Measurements from ENCODE around the gene E2F6. TPM values are rescaled to one million over a fixed set of nuclear protein-coding genes. Genes with fewer than 3 reads are reported as not detected.

Gene E2F6
- total RNA-seq, 1 experiment from 2014 or later: 14.2 TPM

DNA sequence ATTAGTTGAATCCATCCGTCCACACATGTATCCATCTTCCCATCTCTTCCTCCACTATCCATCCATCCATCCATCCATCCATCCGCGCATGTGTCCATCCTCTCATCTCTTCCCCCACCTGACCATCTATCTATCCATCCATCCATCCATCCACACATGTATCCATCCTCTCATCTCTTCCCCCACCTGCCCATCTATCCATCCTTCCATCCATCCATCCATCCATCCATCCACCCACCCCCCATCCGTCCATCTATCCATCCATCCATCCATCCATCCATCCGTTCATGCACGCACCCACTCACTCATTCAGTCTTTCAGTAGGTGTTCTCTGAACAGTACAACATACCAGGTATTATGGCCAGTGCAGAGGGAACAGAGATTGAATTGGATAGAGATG, 48.9 kb upstream of the E2F6 start:
- Mint-ChIP-seq H3K27me3 (ENCODE audit: low read depth) (no peaks in the 10 kb centered on the region), H3K36me3 (no peaks in the 10 kb centered on the region), H3K9me3 (peaks cover 6% of the 10 kb centered on the region; the same call in 1 of the 2 replicates), H3K4me3 (no peak overlapping the region), H3K4me1 (peaks cover 57% of the 10 kb centered on the region), H3K27ac (no peak overlapping the region)
- ATAC-seq: no peak
- DNase-seq (ENCODE audit: low spot score): no peak
- ChIA-PET POLR2A (no interaction called here), CTCF (no interaction called here)
- TF ChIP-seq HMGA2 (CRISPR knock-in tag; IDR thresholded peaks at IDR 0.05) (no peak), E2F1 (CRISPR knock-in tag; IDR thresholded peaks at IDR 0.05) (no peak), SOX15 (CRISPR knock-in tag; IDR thresholded peaks at IDR 0.05) (no peak), JUN (CRISPR knock-in tag; IDR thresholded peaks at IDR 0.05) (no peak)
- TF ChIP-seq, protein P1, sequence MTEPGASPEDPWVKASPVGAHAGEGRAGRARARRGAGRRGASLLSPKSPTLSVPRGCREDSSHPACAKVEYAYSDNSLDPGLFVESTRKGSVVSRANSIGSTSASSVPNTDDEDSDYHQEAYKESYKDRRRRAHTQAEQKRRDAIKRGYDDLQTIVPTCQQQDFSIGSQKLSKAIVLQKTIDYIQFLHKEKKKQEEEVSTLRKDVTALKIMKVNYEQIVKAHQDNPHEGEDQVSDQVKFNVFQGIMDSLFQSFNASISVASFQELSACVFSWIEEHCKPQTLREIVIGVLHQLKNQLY (CRISPR knock-in tag; IDR thresholded peaks at IDR 0.05): no peak

DNA sequence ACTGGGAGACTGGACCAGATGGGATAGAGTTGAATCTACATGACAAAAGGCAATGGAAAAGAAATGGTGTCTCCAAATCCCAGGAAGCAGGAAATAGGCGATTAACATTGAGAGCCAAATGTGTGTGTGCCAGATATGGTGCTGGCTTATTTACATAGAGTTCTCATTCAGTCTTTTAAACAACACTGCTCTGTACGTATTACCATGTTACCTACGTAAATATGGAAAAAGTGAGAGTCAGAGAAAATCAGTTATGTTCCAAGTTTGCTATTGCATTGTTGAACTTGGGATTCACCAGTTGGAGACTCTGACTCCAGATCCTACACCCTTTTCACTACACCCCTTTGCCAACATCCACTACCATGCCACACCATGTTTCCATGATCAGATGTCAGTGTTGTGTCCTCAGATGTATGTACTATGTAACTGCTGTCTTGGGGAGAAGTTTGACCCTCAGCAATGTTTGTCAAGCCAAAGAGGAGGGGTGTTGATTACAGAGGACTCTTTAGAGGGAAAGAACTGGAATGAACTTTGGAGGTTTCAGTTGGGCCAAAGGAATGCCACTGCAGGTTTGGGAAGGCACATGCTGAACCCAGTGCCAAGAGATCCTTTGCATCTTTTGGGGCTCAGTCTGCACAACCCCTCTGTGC, 48.2 kb upstream of the E2F6 start:
- POLR2A ChIA-PET: no interaction called here
- H3K27me3 Mint-ChIP-seq (ENCODE audit: low read depth): no peaks in the 10 kb centered on the region
- no peaks in the 10 kb centered on the region for H3K36me3 Mint-ChIP-seq
- H3K4me3 Mint-ChIP-seq: no peak overlapping the region
- CTCF ChIA-PET: interaction anchor here (2.4 kb wide), 1 partner anchor 70 kb away, joined by 10 read pairs; no protein-coding TSS in a partner anchor
- H3K27ac Mint-ChIP-seq: peak overlapping the region; percentile 38; the same call in 1 of the 2 replicates
- peaks cover 57% of the 10 kb centered on the region for H3K4me1 Mint-ChIP-seq
- ATAC-seq (no peak), DNase-seq (ENCODE audit: low spot score) (no peak)
- TF ChIP-seq MXD4 (CRISPR knock-in tag; IDR thresholded peaks at IDR 0.05; ENCODE audit: borderline replicate concordance) (no peak), ATF6 (CRISPR knock-in tag; IDR thresholded peaks at IDR 0.05) (no peak), GABPB1 (CRISPR knock-in tag; IDR thresholded peaks at IDR 0.05) (peak; percentile 16; the same call in 1 of the 2 replicates)
- TF ChIP-seq, protein P2, sequence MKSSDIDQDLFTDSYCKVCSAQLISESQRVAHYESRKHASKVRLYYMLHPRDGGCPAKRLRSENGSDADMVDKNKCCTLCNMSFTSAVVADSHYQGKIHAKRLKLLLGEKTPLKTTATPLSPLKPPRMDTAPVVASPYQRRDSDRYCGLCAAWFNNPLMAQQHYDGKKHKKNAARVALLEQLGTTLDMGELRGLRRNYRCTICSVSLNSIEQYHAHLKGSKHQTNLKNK (CRISPR knock-in tag; IDR thresholded peaks at IDR 0.05): no peak
- peaks cover 6% of the 10 kb centered on the region; the same call in 1 of the 2 replicates for H3K9me3 Mint-ChIP-seq

DNA sequence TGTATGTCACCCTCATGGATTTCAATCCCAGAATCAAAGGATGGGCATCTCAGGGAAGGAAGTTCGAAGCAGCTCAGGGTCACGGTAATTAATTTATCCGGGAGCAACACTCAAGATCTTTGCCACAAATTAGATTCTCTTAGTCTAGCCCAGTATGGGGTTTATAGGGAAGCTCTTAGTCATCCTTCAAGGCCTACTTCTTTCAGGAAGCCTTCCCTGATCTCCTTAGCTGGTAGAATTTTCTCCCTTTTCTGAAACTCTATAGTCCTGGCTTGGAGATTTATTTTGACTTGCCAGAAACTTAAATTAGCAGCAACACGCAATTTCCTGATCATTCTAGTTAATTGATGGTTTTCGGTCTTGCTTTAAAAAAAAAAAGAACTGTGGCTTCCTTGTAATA, 47.4 kb upstream of the E2F6 start:
- CTCF ChIA-PET: interaction anchor here (1.0 to 2.4 kb wide), 3 partner anchors 21 to 71 kb away, joined by 5 to 16 read pairs (median 10); partner anchors contain the start of gene GREB1
- no peak for DNase-seq (ENCODE audit: low spot score)
- Mint-ChIP-seq H3K4me1 (peaks cover 57% of the 10 kb centered on the region), H3K36me3 (peaks cover 3% of the 10 kb centered on the region), H3K27me3 (ENCODE audit: low read depth) (no peaks in the 10 kb centered on the region), H3K4me3 (no peak overlapping the region), H3K9me3 (peaks cover 6% of the 10 kb centered on the region; the same call in 1 of the 2 replicates), H3K27ac (0 out of 2 replicates have a peak overlapping the region, but pooled peaks have one; percentile 38)
- POLR2A ChIA-PET: no interaction called here
- no peak for ATAC-seq
- TF ChIP-seq, protein P3, sequence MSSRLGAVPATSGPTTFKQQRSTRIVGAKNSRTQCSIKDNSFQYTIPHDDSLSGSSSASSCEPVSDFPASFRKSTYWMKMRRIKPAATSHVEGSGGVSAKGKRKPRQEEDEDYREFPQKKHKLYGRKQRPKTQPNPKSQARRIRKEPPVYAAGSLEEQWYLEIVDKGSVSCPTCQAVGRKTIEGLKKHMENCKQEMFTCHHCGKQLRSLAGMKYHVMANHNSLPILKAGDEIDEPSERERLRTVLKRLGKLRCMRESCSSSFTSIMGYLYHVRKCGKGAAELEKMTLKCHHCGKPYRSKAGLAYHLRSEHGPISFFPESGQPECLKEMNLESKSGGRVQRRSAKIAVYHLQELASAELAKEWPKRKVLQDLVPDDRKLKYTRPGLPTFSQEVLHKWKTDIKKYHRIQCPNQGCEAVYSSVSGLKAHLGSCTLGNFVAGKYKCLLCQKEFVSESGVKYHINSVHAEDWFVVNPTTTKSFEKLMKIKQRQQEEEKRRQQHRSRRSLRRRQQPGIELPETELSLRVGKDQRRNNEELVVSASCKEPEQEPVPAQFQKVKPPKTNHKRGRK (CRISPR knock-in tag; IDR thresholded peaks at IDR 0.05; ENCODE audit: borderline replicate concordance): no peak
- TF ChIP-seq ZNF396 (CRISPR knock-in tag; IDR thresholded peaks at IDR 0.05; ENCODE audit: borderline replicate concordance): no peak
- no peak for TF ChIP-seq FOXK1 (CRISPR knock-in tag; IDR thresholded peaks at IDR 0.05)
- TF ChIP-seq IRF2 (CRISPR knock-in tag; IDR thresholded peaks at IDR 0.05; ENCODE audit: borderline replicate concordance, low read depth): no peak
- TF ChIP-seq PRRX2 (CRISPR knock-in tag; IDR thresholded peaks at IDR 0.05): no peak
- TF ChIP-seq, protein P4, sequence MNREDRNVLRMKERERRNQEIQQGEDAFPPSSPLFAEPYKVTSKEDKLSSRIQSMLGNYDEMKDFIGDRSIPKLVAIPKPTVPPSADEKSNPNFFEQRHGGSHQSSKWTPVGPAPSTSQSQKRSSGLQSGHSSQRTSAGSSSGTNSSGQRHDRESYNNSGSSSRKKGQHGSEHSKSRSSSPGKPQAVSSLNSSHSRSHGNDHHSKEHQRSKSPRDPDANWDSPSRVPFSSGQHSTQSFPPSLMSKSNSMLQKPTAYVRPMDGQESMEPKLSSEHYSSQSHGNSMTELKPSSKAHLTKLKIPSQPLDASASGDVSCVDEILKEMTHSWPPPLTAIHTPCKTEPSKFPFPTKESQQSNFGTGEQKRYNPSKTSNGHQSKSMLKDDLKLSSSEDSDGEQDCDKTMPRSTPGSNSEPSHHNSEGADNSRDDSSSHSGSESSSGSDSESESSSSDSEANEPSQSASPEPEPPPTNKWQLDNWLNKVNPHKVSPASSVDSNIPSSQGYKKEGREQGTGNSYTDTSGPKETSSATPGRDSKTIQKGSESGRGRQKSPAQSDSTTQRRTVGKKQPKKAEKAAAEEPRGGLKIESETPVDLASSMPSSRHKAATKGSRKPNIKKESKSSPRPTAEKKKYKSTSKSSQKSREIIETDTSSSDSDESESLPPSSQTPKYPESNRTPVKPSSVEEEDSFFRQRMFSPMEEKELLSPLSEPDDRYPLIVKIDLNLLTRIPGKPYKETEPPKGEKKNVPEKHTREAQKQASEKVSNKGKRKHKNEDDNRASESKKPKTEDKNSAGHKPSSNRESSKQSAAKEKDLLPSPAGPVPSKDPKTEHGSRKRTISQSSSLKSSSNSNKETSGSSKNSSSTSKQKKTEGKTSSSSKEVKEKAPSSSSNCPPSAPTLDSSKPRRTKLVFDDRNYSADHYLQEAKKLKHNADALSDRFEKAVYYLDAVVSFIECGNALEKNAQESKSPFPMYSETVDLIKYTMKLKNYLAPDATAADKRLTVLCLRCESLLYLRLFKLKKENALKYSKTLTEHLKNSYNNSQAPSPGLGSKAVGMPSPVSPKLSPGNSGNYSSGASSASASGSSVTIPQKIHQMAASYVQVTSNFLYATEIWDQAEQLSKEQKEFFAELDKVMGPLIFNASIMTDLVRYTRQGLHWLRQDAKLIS (CRISPR knock-in tag; IDR thresholded peaks at IDR 0.05; ENCODE audit: borderline replicate concordance): no peak
- no peak for TF ChIP-seq NR3C1 (CRISPR knock-in tag; conservative IDR thresholded peaks at IDR 0.05; ENCODE audit: low read depth)
- no peak for TF ChIP-seq NR2C2 (CRISPR knock-in tag; IDR thresholded peaks at IDR 0.05)
- TF ChIP-seq CREM (CRISPR knock-in tag; IDR thresholded peaks at IDR 0.05): no peak
- TF ChIP-seq SMAD3 (CRISPR knock-in tag; IDR thresholded peaks at IDR 0.05; ENCODE audit: borderline replicate concordance): no peak
- TF ChIP-seq SOX15 (CRISPR knock-in tag; IDR thresholded peaks at IDR 0.05): no peak
- no peak for TF ChIP-seq PREB (CRISPR knock-in tag; IDR thresholded peaks at IDR 0.05; ENCODE audit: borderline replicate concordance)
- TF ChIP-seq ZNF671 (CRISPR knock-in tag; IDR thresholded peaks at IDR 0.05): no peak
